Smooth muscle cell (in vitro differentiated cells): ENCODE measurements around the gene NOC4L. TPM values are rescaled to one million over a fixed set of nuclear protein-coding genes. Genes with fewer than 3 reads are reported as not detected.
A peak's percentile ranks its signal among the peaks of the same experiment; 100 is the strongest.

Source experiments
- DNase-seq: peaks from one replicate; lab custom pipeline; 2025; ENCODE audit not compliant: unreplicated experiment; lab: John Stamatoyannopoulos, UW
- H2AFZ ChIP-seq: fragments of 200-600 bp; sonication (generic); 2 replicates; pipeline ENCODE4 v1.6.0; 2016; ENCODE audit warnings: antibody characterized with exemption, low read depth, mild to moderate bottlenecking
- H3F3A ChIP-seq: fragments of 200-600 bp; sonication (generic); 2 replicates; pipeline ENCODE4 v1.6.0; 2017; ENCODE audit warnings: antibody characterized with exemption, low read depth
- H3K27ac ChIP-seq: fragments of 200-600 bp; sonication (generic); 2 replicates; pipeline ENCODE4 v1.5.1; 2016; ENCODE audit warnings: low read depth, mild to moderate bottlenecking
- H3K27me3 ChIP-seq: fragments of 200-600 bp; sonication (generic); 2 replicates; pipeline ENCODE4 v1.6.1; 2016; ENCODE audit warnings: low read depth, mild to moderate bottlenecking
- H3K36me3 ChIP-seq: fragments of 200-600 bp; sonication (generic); 2 replicates; pipeline ENCODE4 v1.5.1; 2016; ENCODE audit warnings: low read depth
- H3K4me1 ChIP-seq: fragments of 200-600 bp; sonication (generic); 2 replicates; pipeline ENCODE4 v1.5.1; 2016; ENCODE audit warnings: low read depth
- H3K4me2 ChIP-seq: fragments of 200-600 bp; sonication (generic); 2 replicates; pipeline ENCODE4 v1.6.0; 2016; ENCODE audit warnings: mild to moderate bottlenecking
- H3K4me3 ChIP-seq: fragments of 200-600 bp; sonication (generic); 2 replicates; pipeline ENCODE4 v1.5.1; 2016; ENCODE audit warnings: mild to moderate bottlenecking
- H3K79me2 ChIP-seq: fragments of 200-600 bp; sonication (generic); 2 replicates; pipeline ENCODE4 v1.6.0; 2016; ENCODE audit warnings: low read depth, mild to moderate bottlenecking
- H3K9ac ChIP-seq: fragments of 200-600 bp; sonication (generic); 2 replicates; pipeline ENCODE4 v1.6.0; 2016; ENCODE audit warnings: low read depth
- H3K9me3 ChIP-seq: fragments of 200-600 bp; sonication (generic); replicated peaks from 2 replicates; pipeline ENCODE4 v1.5.1; 2016; ENCODE audit warnings: low read depth
- H4K20me1 ChIP-seq: fragments of 200-600 bp; sonication (generic); 2 replicates; pipeline ENCODE4 v1.6.0; 2016; ENCODE audit warnings: low read depth
- CTCF ChIP-seq: fragments of 200-600 bp; sonication (generic); IDR thresholded peaks from 2 replicates; pipeline ENCODE4 v1.5.1; 2017; ENCODE audit warnings: borderline replicate concordance, mild to moderate bottlenecking, antibody characterized with exemption; ENCODE audit not compliant: insufficient read depth, poor library complexity, severe bottlenecking
- whole genome bisulfite sequencing: methylation state at CpG from one replicate; pipeline ENCODE4 v1.1.7; 2016; ENCODE audit warnings: low lambda C conversion rate; 5-methylcytosine and 5-hydroxymethylcytosine counted together
- polyA plus RNA-seq: library from polyadenylated mRNA; unstranded; fragments of >200 nt; fragmentation: Nextera tagmentation; extraction: Ambion mirVana; gene quantifications from 2 replicates; pipeline ENCODE4 v1.2.1, GENCODE V29; 2016
- total RNA-seq: library from RNA; depleted of rRNA; stranded (reverse); fragments of >200 nt; gene quantifications from 2 replicates; pipeline ENCODE4 v1.2.3, GENCODE V29; 2014

NOC4L gene
- total and polyA plus RNA-seq, 2 experiments from 2014 or later: 9.8 to 39.9 TPM

- TF ChIP-seq CTCF: peak; percentile 93
- Histone ChIP-seq H3K4me1 (no peaks in the 10 kb centered on the region), H3K4me2 (peak overlapping the region; percentile 63), H3K36me3 (no peaks in the 10 kb centered on the region), H3K9ac (no peak overlapping the region), H3K27me3 (no peaks in the 10 kb centered on the region), H3K4me3 (no peak overlapping the region), H3F3A (no peaks in the 10 kb centered on the region), H3K79me2 (no peaks in the 10 kb centered on the region), H4K20me1 (peaks cover 5% of the 10 kb centered on the region), H3K27ac (no peak overlapping the region), H2AFZ (no peak overlapping the region), H3K9me3 (no peaks in the 10 kb centered on the region)
- 37% methylated on average over 29 of the region's 41 CpGs for WGBS
- peak; percentile 25 for DNase-seq
Observed at GRCh38 chr12:132153501-132154340, 9.5 kb downstream of the NOC4L start.

GRCh38 chr12:132154341-132154761 is 10.1 kb downstream of the NOC4L start:
- Histone ChIP-seq H3K4me2 (peak overlapping the region; percentile 63), H2AFZ (no peak overlapping the region), H3K36me3 (no peaks in the 10 kb centered on the region), H3K79me2 (no peaks in the 10 kb centered on the region), H3K4me3 (no peak overlapping the region), H3K27ac (no peak overlapping the region), H3K27me3 (no peaks in the 10 kb centered on the region), H3K4me1 (no peaks in the 10 kb centered on the region), H3K9me3 (no peaks in the 10 kb centered on the region), H3F3A (no peaks in the 10 kb centered on the region), H3K9ac (no peak overlapping the region), H4K20me1 (peaks cover 5% of the 10 kb centered on the region)
- no peak for DNase-seq
- 86% methylated on average over 21 of the region's 21 CpGs for WGBS
- TF ChIP-seq CTCF: no peak

- no peak overlapping the region for H3K27ac ChIP-seq
- no peaks in the 10 kb centered on the region for H3K9me3 ChIP-seq
- no peaks in the 10 kb centered on the region for H3F3A ChIP-seq
- H3K4me3 ChIP-seq: no peak overlapping the region
- DNase-seq: no peak
- H3K27me3 ChIP-seq: no peaks in the 10 kb centered on the region
- no peaks in the 10 kb centered on the region for H3K36me3 ChIP-seq
- H3K4me2 ChIP-seq: no peak overlapping the region
- no peaks in the 10 kb centered on the region for H3K79me2 ChIP-seq
- no peak overlapping the region for H3K9ac ChIP-seq
- 96% methylated on average over 45 of the region's 51 CpGs for WGBS
- H4K20me1 ChIP-seq: peaks cover 5% of the 10 kb centered on the region
- H2AFZ ChIP-seq: no peak overlapping the region
- no peaks in the 10 kb centered on the region for H3K4me1 ChIP-seq
- TF ChIP-seq CTCF: no peak
Observed at GRCh38 chr12:132154941-132155770, 10.9 kb downstream of the NOC4L start.
